Mucosa of descending colon (tissue), 3 donors: ENCODE results near the gene ARMH4. TPM values are rescaled to one million over a fixed set of nuclear protein-coding genes. Genes with fewer than 3 reads are reported as not detected.

Experiments used
- ATAC-seq: fragments of 200-7000 bp; cut with Tn5 transposase; one replicate; pipeline ENCODE4 v1.9.1; 2020; ENCODE audit warnings: mild to moderate bottlenecking, moderate library complexity
- DNase-seq, 3 donors: peaks; one replicate each; pipeline ENCODE4 v3.0.0-alpha.2; 2020
- H3K36me3 ChIP-seq: fragments of 200-600 bp; one replicate; pipeline ENCODE4 v1.8.0; 2021; ENCODE audit warnings: low read depth, mild to moderate bottlenecking
- H3K4me1 ChIP-seq: fragments of 200-600 bp; one replicate; pipeline ENCODE4 v1.8.0; 2021; ENCODE audit warnings: low read depth, mild to moderate bottlenecking
- H3K4me3 ChIP-seq: fragments of 200-600 bp; one replicate; pipeline ENCODE4 v1.8.0; 2021; ENCODE audit warnings: mild to moderate bottlenecking
- H3K9me3 ChIP-seq: fragments of 200-600 bp; one replicate; pipeline ENCODE4 v1.8.0; 2021; ENCODE audit warnings: mild to moderate bottlenecking
- intact Hi-C, 2 donors: fragments of 100-400 bp; cut with DNase I in 1 of 2; cut with micrococcal nuclease in 1 of 2; formaldehyde crosslinking; loops; one replicate each; pipeline versions ENCODE4 v1.11.0 to v1.11.1; 2022; cut with DNase I, micrococcal nuclease
- total RNA-seq, 3 donors: library from RNA; stranded (reverse); fragmentation: NEBNext Ultra II Directional in 2 of 3; extraction: Animal tissue kit (Norgen Biotek cat#: 25700) in 2 of 3; gene quantifications; one replicate each; pipeline versions ENCODE4 v1.2.1 to v1.2.4, GENCODE V29; 2021 to 2023
- TF ChIP-seq, protein P1 (sequence below): fragments of 200-600 bp; IDR thresholded peaks from one replicate; pipeline ENCODE4 v1.8.0; 2022; ENCODE audit warnings: antibody characterized with exemption, mild to moderate bottlenecking
- donor health status: DM: no; HTN: no; CAD: no; lungs with moderate emphysema.
- donor health status: DM: no; HTN: no; CAD: no.
- donor health status: DM: no; HTN: yes; CAD: no.

ARMH4 gene
- total RNA-seq, 3 donors from 2014 or later, result 1.3 to 6.9 (median 3.5) TPM

DNA sequence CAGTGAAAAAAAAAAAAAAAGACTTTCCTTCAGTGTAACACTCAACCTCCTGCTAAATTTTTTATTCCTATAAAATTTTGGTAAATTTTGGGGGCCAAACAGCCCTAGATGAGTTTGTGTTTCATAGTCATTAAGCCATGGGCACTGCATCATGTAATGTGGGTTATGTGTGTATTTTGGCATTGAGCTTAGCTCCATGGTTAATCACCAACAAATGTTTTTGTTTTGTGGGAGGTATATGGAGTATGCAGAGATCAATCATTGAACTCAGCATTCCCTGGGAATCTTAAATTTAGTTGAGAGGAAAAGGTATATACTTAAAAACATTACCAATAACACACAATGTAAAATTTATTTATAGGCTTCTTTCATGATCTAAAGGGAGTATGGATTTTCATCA lies 8.5 kb upstream of the ARMH4 start:
- DNase-seq, result no peak
- TF ChIP-seq, protein P1, sequence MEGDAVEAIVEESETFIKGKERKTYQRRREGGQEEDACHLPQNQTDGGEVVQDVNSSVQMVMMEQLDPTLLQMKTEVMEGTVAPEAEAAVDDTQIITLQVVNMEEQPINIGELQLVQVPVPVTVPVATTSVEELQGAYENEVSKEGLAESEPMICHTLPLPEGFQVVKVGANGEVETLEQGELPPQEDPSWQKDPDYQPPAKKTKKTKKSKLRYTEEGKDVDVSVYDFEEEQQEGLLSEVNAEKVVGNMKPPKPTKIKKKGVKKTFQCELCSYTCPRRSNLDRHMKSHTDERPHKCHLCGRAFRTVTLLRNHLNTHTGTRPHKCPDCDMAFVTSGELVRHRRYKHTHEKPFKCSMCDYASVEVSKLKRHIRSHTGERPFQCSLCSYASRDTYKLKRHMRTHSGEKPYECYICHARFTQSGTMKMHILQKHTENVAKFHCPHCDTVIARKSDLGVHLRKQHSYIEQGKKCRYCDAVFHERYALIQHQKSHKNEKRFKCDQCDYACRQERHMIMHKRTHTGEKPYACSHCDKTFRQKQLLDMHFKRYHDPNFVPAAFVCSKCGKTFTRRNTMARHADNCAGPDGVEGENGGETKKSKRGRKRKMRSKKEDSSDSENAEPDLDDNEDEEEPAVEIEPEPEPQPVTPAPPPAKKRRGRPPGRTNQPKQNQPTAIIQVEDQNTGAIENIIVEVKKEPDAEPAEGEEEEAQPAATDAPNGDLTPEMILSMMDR, result no peak
- H3K4me3 ChIP-seq, result no peak overlapping the region
- H3K9me3 ChIP-seq, result no peaks in the 10 kb centered on the region
- ATAC-seq, result no peak
- H3K4me1 ChIP-seq, result no peaks in the 10 kb centered on the region
- H3K36me3 ChIP-seq, result no peaks in the 10 kb centered on the region
- intact Hi-C loops, result loop anchor here in 1 of 2 donors (10.0 kb wide), 1 partner anchor 56 kb away; no protein-coding TSS in a partner anchor

DNA sequence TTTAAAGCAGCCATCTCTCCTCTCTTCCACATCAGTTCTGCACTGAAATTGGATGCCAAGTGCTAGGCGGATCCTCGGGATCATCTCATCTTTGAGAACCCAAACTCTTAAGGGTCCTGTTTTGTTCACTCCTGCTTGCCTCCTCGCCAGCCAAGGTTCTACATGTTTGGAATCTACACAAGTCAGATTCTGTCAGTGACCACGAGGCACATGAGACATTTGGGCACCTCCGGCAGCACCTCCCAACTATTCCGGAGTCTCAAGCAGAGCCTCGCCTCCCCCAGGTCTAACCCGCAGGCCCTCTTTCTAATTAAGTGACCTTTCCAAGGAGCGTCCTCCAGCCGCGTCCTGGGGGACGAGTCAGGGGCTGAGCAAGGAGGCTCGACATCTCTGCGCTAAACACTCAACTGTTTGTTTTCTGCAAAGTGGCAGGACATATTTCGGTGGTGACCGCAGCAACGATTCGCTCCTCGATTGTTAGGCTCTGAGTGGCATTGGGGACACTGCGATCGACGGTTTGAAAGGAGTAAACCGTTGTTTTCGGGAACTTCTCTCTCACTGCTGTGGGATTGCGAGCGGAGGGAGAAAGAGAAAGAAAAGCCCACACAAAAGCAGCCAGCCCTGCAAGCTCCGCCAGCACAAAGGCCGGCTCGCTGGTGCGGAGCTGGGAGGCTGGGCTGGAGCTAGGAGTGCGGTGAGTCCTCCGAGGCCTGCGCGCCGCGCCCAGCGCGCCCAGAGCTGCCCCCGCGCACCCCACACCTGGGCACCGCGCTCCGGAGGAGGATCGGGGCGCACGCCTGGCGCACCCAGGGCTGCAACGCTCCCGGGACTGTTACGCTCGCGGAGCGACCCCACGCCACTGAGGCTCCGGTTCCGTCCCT lies 640 bp downstream of the ARMH4 start:
- TF ChIP-seq, protein P1, result no peak
- intact Hi-C loops, result no loop called here
- peak in 2 of 3 donors; percentile 21 to 56 for DNase-seq
- ATAC-seq, result peak; percentile 69
- H3K36me3 ChIP-seq, result no peaks in the 10 kb centered on the region
- H3K9me3 ChIP-seq, result no peaks in the 10 kb centered on the region
- peaks cover 7% of the 10 kb centered on the region for H3K4me1 ChIP-seq
- peak overlapping the region; percentile 21 for H3K4me3 ChIP-seq

DNA sequence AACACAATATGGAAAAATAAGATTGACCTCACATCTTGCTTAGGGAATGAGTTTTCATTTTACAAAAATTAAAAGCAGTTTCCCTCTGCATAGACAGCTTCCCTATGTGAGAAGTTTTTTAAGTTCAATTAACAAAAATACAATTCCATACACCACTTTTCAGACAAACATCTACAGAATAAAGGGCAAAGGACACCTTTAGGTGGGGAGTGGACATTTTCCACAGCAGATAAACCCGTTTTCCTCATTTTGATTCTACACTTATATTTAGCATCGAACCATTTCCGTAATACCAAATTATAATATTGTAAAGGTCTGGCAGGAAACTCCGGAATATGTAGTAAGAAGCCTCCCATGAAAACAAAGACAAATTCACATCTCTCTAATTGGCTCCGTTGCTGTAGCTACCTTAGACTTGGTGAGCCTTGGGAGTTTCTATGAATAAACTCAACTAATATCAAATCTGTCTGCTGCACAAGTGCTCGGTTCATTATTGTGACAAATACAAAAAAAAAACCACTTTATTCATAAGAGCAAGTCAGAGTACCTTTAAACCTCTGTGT lies 1.7 kb downstream of the ARMH4 start:
- Histone ChIP-seq H3K36me3 (no peaks in the 10 kb centered on the region), H3K9me3 (no peaks in the 10 kb centered on the region), H3K4me1 (peaks cover 7% of the 10 kb centered on the region), H3K4me3 (no peak overlapping the region)
- TF ChIP-seq, protein P1, result no peak
- ATAC-seq (no peak), DNase-seq (no peak)
- intact Hi-C loops, result no loop called here

DNA sequence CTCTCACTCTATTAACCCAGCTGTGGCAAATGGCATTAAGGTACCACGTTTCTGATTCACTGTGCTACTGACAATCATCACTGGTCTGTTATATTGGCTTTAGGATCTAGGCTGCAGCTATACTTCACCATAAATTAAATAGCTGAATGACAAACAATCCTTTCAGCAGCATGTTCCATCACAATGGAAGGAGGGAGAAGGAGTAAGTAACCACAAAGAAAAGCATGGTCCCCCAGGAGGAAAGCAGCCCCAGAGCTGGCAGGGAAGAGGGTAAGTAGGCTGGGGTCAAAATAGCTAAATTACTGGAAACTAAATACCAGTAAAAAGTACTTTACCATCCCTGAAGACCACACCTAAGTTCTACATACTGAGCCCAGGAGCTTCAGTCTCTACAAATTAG lies 2.8 kb downstream of the ARMH4 start:
- Histone ChIP-seq H3K9me3 (no peaks in the 10 kb centered on the region), H3K4me1 (peaks cover 7% of the 10 kb centered on the region), H3K36me3 (no peaks in the 10 kb centered on the region), H3K4me3 (no peak overlapping the region)
- no peak for ATAC-seq
- intact Hi-C loops, result no loop called here
- no peak for DNase-seq
- TF ChIP-seq, protein P1, result no peak

DNA sequence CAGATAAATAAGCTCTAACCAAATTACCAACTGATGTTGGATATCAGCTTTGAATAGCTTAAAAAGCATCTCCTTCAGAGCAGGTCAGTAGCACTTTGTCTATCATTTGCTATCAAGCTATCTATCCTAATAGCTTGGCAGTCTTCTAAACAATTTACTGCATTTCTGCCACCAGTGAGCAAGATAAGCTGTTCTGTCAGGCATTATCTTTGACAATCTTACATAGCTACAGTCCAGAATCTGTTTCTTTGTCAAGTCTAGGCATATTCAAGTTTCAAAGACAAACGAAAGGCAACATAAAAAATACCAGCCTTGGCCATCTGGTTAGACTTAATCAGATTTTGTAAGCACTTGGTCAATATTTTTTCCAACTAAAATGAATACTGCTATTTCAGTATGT lies 5.6 kb downstream of the ARMH4 start:
- H3K36me3 ChIP-seq, result no peaks in the 10 kb centered on the region
- no peaks in the 10 kb centered on the region for H3K4me1 ChIP-seq
- TF ChIP-seq, protein P1, result no peak
- intact Hi-C loops, result no loop called here
- no peak for ATAC-seq
- no peaks in the 10 kb centered on the region for H3K9me3 ChIP-seq
- no peak for DNase-seq
- H3K4me3 ChIP-seq, result no peak overlapping the region
